Esophagus squamous epithelium (tissue), 4 donors: ENCODE measurements around the gene COA8.

Experiments
- CTCF ChIP-seq, 6 experiments: fragments of 450-650 bp in 4 of 6; fragments of 200-600 bp in 2 of 6; sonication (generic) in 2 of 6; IDR thresholded peaks; one replicate each; pipeline ENCODE4 v1.5.1; 2016 to 2019; ENCODE audit warnings: antibody characterized with exemption in 6 of 6, mild to moderate bottlenecking in 4 of 6, moderate library complexity in 4 of 6
- POLR2A ChIP-seq, 4 donors: fragments of 450-650 bp; IDR thresholded peaks; one replicate each; pipeline ENCODE4 v1.6.1; 2017; ENCODE audit warnings: antibody characterized with exemption in 4 of 4, mild to moderate bottlenecking in 4 of 4, moderate library complexity in 3 of 4

GRCh38 chr14:103563844-103564505, 1.2 kb downstream of the COA8 start:
- TF ChIP-seq CTCF (IDR thresholded peaks at IDR 0.05), result no peak
- no peak for TF ChIP-seq POLR2A (IDR thresholded peaks at IDR 0.05)
